SH-SY5Y (cell line): Measurements from ENCODE around the gene HEXD.

Experiments
- GATA2 ChIP-seq: IDR thresholded peaks from 2 replicates; pipeline ENCODE4 v1.6.1; 2011; ENCODE audit warnings: mild to moderate bottlenecking, low read depth, low read length
- GATA3 ChIP-seq: IDR thresholded peaks from 2 replicates; pipeline ENCODE4 v1.6.1; 2011; ENCODE audit warnings: low read depth, mild to moderate bottlenecking, low read length, moderate library complexity

The HEXD gene

DNA sequence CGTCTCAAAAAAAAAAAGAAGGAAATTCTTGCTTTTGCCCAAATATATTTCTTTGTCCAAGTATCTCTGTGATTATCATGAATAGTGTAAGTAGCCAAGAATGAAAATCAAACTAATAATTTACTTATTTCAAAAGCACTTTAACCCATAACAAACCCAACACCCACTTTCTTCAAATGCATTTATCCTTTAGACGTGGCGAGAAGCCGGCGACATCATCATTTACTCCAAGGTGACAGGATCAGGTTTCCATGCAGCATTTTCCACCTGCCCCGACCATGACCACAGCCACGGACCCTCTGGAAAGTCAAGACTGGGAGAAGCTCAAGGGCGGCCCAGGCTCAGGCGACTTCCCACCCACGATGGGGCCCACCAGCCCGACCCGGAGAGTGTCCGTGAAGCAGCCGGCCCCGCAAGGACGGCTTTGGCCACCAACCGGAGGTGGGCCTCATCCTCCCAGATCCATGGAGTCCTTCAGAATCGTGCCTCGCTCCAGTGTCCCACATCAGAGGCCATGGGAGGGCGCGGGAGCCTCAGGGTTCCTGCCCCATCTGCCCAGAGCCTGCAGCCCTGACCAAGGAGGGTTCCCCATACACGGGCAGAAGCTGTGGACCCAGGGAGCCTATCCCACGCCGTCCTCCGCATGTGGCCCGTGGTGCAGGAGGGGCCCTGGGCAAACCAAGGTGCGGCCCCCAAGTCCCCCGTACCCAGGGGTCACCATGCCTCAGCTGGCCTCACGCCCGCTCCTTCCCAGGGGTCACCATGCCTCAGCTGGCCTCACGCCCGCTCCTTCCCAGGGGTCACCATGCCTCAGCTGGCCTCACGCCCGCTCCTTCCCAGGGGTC is 27.9 kb upstream of the HEXD start:
- TF ChIP-seq GATA3 (no peak), GATA2 (no peak)

DNA sequence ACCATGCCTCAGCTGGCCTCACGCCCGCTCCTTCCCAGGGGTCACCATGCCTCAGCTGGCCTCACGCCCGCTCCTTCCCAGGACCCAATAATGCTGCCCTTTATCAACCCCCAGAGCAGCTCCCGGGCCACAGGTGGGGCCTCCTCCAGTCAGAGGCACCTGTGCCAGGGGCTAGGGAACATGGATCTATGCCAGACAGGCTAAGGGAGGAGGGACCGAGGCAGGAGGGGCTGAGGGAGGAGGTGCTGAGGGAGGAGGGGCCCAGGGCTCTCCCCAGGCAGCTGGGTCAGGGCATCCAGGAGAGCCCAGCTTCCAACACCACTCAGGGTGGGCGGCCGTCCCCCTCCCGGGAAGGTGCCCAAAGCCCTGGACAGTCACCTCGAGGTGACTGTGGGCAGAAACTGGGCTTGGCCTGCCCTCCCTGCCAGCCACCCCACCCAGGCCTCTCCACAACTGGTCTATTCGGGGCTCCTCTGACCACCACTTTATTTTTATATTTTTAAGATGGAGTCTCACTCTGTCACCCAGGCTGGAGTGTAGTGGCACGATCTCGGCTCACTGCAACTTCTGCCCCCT is 27.2 kb upstream of the HEXD start:
- no peak for TF ChIP-seq GATA2
- TF ChIP-seq GATA3 = no peak

DNA sequence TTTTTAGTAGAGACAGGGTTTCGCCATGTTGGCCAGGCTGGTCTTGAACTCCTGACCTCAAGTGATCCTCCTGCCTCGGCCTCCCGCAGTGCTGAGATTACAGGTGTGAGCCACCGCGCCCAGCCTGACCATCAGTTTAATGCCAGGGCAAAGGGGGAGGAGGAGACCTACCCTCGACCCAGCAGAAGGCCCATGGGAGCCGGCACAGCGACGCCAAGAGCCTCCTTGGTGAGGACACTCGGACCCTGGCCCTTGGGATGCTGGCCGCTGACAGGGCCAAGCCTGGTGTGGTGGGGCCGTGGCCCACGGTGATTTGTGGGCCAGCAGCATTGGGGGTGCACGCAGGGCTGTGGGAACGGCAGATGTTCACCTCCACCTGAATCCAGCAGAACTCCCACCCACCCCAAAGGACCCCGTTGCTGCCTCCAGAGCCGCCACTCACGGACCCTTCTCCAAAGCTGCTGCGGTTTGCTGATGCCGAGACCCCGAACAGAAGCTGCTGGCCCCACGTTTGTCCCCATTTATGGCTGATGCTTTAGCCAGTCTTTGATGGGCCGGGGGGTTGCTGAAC is 26.6 kb upstream of the HEXD start:
- TF ChIP-seq GATA3 = no peak
- TF ChIP-seq GATA2 = no peak

DNA sequence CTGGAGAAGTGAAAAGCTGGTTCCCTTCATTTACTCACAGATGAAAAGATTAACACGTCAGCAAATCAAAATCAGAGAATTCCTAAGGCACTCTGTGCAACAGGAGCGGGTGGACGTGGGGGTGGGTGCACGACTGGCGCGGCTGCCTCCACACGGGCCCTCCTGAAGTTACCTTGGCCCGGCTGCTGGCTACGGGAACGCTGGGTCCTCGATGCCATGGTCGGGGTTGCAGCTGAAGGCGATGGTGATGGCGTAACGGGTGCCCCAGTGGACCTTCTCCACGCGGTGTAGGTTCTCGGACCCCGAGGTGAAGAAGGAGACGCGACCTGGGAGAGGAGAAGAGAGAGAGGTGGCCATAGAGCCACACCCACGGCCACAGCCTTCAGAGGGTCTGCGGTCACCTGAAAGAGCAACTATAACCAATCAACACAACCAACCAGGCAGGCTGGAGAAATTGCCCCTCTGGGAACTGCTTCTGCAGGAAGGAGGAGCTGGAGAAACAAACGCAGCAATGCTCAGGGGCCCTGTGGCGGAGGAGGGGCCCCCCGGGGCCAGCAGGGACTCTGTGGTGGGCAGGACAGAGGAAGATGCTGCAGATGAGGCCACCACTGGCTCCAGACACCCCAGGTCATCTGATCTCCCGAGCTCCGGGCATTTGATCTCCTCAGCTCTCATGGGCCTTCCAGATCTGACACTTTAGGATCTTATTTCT is 25.8 kb upstream of the HEXD start:
- TF ChIP-seq GATA3 (no peak), GATA2 (no peak)

DNA sequence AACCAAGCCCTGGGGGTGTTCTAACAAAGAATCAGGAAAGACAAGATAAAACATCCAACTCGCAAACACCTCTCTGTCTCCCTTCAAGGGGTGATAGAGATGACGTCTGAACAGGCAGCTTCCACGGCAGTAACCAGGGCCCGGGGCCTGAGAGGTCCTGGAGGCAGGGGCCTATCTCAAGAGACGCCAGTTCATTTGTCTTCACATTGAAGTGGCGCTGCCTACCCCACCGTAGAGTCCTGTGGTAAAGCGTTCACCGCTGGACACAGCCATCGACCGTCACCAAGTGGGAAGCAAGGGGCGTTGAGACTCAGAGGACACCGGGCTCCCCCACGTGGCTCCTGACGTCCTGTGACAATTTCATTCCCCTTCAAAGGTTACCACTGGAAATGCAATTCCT is 25.2 kb upstream of the HEXD start:
- no peak for TF ChIP-seq GATA3
- no peak for TF ChIP-seq GATA2

DNA sequence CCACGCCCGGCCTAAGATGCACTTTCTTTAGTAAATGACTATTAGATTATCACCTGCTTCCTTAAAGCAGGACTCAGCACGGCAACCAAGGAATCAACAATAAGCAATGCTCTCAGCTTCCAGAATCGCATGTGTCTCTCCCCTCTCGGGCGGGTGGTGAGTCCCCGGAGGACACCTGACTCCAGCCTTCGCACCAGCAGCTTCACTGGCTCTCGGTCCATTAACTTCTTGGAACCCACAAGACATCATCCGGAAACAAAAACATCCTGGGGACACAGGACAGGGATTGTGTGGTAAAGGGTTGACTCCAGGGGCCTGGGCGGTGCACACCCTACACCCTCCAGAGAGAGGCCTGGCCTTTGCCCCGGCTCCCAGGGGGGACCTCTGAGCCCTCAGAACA is 23.9 kb upstream of the HEXD start:
- TF ChIP-seq GATA3 (no peak), GATA2 (no peak)

DNA sequence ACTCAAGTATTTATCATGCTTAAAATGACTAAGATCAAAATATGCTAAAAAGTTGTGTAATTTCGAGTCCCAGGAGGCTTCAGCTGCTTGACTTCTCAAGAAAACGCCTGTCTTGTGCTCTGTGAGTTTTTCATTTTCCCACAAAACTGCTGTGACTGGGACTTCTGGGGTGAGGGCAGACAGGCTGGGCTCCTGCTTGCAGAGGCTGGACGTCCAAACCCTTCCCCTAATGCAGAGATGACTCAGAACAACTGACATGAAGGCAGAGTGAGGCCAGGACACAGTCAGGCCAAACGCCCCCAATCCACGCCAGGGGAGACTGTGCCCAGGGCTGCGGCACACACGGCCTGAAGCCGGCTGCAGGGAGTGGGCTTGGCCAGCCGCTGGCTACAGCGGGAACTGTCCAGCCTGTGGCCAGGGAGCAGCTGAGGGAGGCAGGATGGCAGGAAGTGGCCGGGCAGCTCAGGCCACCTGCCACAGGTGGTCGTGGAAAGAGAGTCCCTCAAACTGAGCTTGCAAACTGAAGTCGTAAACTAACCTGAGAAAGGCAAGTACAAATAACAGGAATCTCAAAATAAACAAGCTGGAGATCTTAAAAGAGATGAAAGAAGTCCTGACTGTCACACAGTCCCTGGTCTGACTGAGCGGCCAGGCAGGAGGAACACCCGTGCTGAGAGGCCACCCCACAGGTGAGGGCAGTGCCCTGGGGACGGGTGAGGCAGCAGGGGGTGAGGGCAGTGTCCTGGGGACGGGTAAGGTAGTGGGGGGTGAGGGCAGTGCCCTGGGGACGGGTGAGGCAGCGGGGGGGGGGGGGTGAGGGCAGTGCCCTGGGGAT is 21.3 kb upstream of the HEXD start:
- no peak for TF ChIP-seq GATA2

DNA sequence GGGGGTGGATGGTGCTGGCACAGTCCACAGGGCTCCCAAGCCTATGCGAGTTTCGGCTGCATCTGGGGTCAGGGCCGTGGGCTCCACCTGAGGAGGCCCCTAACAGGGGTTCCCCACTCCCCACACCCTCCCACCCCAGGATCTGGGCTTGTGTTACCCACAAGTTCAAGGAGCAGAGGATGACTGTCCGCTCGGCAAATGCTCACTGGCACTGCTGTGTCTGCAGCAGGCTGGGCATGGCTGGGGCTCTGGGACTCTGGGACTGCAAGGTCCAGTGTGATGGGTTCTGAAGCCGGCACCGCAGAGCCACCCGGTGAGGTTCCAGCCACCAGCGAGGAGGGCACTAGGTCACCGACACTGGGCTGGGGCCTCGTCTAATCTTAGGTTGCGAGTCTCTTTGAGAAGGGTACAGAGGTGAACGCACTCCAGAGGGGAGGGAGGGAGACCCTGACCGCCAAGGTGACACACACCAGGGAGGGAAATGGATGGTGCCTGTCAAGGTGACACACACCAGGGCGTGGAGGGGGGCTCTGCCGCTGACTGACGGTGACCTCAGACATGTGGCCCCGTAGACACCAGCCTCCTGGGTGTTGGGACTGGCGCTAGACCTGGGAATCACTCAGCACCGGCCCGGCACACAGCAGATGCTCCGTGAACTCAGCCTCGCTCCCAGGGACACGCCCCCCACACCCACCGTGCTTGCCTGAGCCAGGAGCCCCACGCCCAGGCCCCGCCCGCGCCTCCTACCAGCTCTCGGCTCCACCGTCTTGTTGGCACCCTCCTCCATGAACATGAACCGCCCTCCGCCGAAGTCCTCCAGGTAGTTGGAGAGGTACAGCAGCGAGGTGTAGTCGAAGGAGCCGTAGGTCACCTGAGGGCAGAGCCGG is 20.5 kb upstream of the HEXD start:
- no peak for TF ChIP-seq GATA3

DNA sequence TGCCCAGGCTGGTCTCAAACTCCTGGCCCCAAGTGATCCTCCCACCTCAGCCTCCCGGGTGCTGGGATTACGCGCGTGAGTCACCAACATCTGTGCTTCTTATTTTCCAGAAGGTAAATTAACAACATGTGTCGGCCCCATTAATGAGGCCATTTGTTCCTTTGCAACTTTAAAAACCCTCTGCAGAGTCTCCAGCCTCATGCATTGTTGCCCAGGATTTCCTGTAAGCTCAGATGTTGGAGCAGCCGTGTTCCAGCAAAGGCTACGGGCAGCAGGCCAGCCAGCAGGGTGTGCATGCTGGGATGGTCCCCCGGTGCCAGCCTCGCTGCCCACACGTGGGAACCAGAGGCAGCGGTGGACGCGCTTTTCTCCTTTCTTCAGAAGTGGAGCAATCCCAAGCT is 19.1 kb upstream of the HEXD start:
- TF ChIP-seq GATA2 (no peak), GATA3 (no peak)

DNA sequence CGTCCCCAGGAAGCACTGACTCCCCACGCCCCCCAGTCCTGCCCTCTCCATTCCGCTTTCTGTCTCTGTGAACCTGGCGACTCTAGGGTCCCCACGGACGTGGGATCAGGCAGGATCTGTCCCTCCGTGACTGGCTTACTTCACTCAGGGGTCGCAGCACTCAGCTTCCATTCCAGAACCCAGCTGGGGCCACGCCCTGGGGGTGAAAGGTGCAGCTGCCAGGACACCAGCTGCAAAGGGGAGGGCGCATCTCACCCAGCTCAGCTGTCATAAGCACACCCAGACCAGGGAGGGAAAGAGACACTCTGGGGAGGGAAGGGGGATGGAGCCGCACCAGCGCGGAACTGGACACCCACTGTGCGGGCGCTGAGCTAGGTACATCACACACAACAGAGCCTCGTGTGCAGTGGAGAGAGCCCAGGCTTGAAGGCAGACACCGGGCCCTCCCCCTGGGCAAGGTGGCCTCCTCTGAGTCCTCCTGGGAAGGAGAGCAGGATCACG is 18.5 kb upstream of the HEXD start:
- TF ChIP-seq GATA3 (no peak), GATA2 (no peak)

DNA sequence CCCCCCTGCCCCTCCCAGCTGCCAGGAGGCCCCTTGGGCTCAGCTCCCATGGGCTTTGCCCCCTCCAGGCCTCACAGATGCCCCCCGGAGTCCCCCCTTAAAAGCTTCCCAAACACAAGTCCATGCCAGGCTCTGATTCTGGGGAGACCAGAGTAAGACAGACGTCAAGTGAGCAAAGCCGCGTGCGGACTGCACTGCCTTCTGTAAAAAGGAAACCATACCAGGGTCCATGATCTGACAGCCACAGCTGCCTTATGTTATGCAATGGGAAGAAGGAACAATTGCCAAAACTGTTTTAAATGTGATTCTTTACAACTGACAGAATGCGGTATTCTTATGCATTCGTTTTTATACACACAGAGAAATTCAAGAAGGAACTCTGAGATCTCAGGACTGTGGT is 17.9 kb upstream of the HEXD start:
- TF ChIP-seq GATA2 (no peak), GATA3 (no peak)

DNA sequence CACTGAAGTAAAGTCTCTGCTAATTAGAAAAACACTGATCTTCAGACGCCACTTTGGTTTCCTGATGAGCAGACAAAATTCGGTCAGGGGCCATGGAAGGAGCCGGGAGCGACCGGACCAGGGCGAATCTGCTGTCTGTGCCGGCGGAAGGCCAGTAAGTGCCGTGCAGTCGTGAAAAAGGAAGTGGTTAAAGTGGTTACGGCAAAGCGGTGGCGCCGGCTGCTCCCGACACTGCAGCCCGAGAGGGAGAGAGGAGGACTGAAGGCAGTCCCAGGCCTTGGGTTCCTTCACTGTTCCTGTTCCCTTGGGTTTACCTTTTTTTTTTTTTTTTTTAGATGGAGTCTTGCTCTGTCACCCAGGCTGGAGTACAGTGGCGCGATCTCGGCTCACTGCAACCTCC is 17.3 kb upstream of the HEXD start:
- no peak for TF ChIP-seq GATA3
- TF ChIP-seq GATA2 = no peak

DNA sequence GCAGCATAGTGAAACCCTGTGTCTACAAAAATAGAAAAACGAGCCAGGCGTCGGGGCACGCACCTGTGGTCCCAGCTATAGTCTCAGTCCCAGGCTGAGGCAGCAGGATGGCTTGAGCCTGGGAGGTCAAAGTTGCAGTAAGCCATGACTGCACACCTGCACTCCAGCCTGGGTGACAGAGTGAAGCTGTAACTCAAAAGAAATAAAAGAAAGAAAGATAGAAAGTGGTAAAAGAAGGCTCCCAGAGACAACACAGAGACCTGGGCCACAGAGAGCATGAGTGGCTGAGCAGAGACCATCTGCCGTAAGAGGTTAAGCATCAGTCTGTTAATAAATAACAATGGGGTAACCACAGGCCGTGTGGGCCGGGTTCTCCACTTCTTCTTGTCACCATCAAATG is 15.3 kb upstream of the HEXD start:
- no peak for TF ChIP-seq GATA2
- TF ChIP-seq GATA3 = no peak
